SU-DHL-6 (cell line): ENCODE results near the gene DAAM1.

ENCODE experiments used
- H2AFZ ChIP-seq: fragments of 200-600 bp; sonication (generic); 2 replicates; pipeline ENCODE4 v1.6.1; 2014; ENCODE audit warnings: low read depth, mild to moderate bottlenecking, moderate library complexity, mixed read lengths, antibody characterized with exemption, low read length; ENCODE audit not compliant: severe bottlenecking
- H3F3A ChIP-seq: fragments of 200-600 bp; shearing (Covaris generic); 2 replicates; pipeline ENCODE4 v1.6.0; 2016; ENCODE audit warnings: antibody characterized with exemption, mild to moderate bottlenecking; ENCODE audit not compliant: insufficient read depth
- H3K27ac ChIP-seq: fragments of 200-600 bp; sonication (generic); 2 replicates; pipeline ENCODE4 v1.5.1; 2016; ENCODE audit warnings: low read depth, mild to moderate bottlenecking, low read length, moderate library complexity, mixed read lengths
- H3K27me3 ChIP-seq: fragments of 200-600 bp; sonication (generic), shearing (Covaris generic); 2 replicates; pipeline ENCODE4 v1.6.0; 2014; ENCODE audit warnings: mild to moderate bottlenecking, low read length
- H3K36me3 ChIP-seq: fragments of 200-600 bp; sonication (generic); 2 replicates; pipeline ENCODE4 v1.6.1; 2014; ENCODE audit warnings: mild to moderate bottlenecking, low read length, mixed read lengths
- H3K4me2 ChIP-seq: fragments of 300-600, 200-600 bp; shearing (Covaris generic), sonication (generic); 2 replicates; pipeline ENCODE4 v1.6.0; 2014; ENCODE audit warnings: low read length, low read depth, mild to moderate bottlenecking; ENCODE audit not compliant: poor library complexity, severe bottlenecking
- H3K4me3 ChIP-seq: fragments of 200-600 bp; sonication (generic); 2 replicates; pipeline ENCODE4 v1.5.1; 2014; ENCODE audit warnings: antibody characterized with exemption, low read length, mild to moderate bottlenecking, mixed read lengths; ENCODE audit not compliant: insufficient read depth, poor library complexity, severe bottlenecking
- H3K79me2 ChIP-seq: fragments of 200-600 bp; sonication (generic); 2 replicates; pipeline ENCODE4 v1.6.1; 2014; ENCODE audit warnings: mild to moderate bottlenecking, low read length, moderate library complexity; ENCODE audit not compliant: insufficient read depth
- H3K9ac ChIP-seq: fragments of 200-600 bp; sonication (generic); 2 replicates; pipeline ENCODE4 v1.7.0; 2014; ENCODE audit warnings: mild to moderate bottlenecking, low read length
- H3K9me2 ChIP-seq: fragments of 200-600 bp; sonication (generic); replicated peaks from 2 replicates; pipeline ENCODE4 v1.6.1; 2014; ENCODE audit warnings: low read length; ENCODE audit not compliant: insufficient read depth
- H3K9me3 ChIP-seq: fragments of 200-600 bp; sonication (generic); 2 replicates; pipeline ENCODE4 v1.6.1; 2014; ENCODE audit warnings: low read length, mixed read lengths; ENCODE audit not compliant: insufficient read depth
- H4K20me1 ChIP-seq: fragments of 200-600 bp; sonication (generic); 2 replicates; pipeline ENCODE4 v1.6.1; 2014; ENCODE audit warnings: low read depth, mild to moderate bottlenecking, antibody characterized with exemption, low read length, moderate library complexity, mixed read lengths
- CTCF ChIP-seq: fragments of 200-600 bp; sonication (generic); IDR thresholded peaks from one replicate; pipeline ENCODE4 v1.5.1; 2017; ENCODE audit warnings: antibody characterized with exemption, mild to moderate bottlenecking, low read length, moderate library complexity; ENCODE audit not compliant: insufficient read depth, poor library complexity, severe bottlenecking
- EZH2phosphoT487 ChIP-seq: fragments of 200-600 bp; sonication (generic), shearing (Covaris generic); conservative IDR thresholded peaks from 2 replicates; pipeline ENCODE4 v1.6.1; 2018; ENCODE audit warnings: mild to moderate bottlenecking, antibody characterized with exemption, low read length, moderate library complexity, mixed read lengths

The DAAM1 gene

GRCh38 chr14:59254146-59254910 is 65.9 kb downstream of the DAAM1 start:
- no peak overlapping the region for H3K9ac ChIP-seq

GRCh38 chr14:59254911-59255545 is 66.6 kb downstream of the DAAM1 start:
- Histone ChIP-seq H3K9me2 (no peaks in the 10 kb centered on the region), H3F3A (no peaks in the 10 kb centered on the region), H3K4me3 (no peak overlapping the region), H3K79me2 (peaks cover 87% of the 10 kb centered on the region), H3K36me3 (no peaks in the 10 kb centered on the region), H3K27ac (no peak overlapping the region), H3K9ac (no peak overlapping the region), H3K27me3 (no peaks in the 10 kb centered on the region), H2AFZ (no peak overlapping the region), H4K20me1 (0 out of 2 replicates have a peak, but pooled peaks cover 7% of the 10 kb centered on the region), H3K4me2 (no peak overlapping the region), H3K9me3 (no peaks in the 10 kb centered on the region)
- no peak for TF ChIP-seq EZH2phosphoT487
- TF ChIP-seq CTCF = no peak

More at GRCh38 chr14:59254146-59254910, 65.9 kb downstream of the DAAM1 start:
- Histone ChIP-seq H3K27me3 (no peaks in the 10 kb centered on the region), H3K27ac (no peak overlapping the region), H3K9me3 (no peaks in the 10 kb centered on the region), H3K79me2 (peaks cover 92% of the 10 kb centered on the region), H3K9me2 (no peaks in the 10 kb centered on the region), H3F3A (no peaks in the 10 kb centered on the region), H3K36me3 (no peaks in the 10 kb centered on the region), H3K4me3 (no peak overlapping the region), H4K20me1 (0 out of 2 replicates have a peak, but pooled peaks cover 7% of the 10 kb centered on the region), H2AFZ (no peak overlapping the region), H3K4me2 (no peak overlapping the region)
- TF ChIP-seq CTCF = no peak
- no peak for TF ChIP-seq EZH2phosphoT487

GRCh38 chr14:59256331-59256730 is 67.9 kb downstream of the DAAM1 start:
- Histone ChIP-seq H3K36me3 (no peaks in the 10 kb centered on the region), H3K4me2 (no peak overlapping the region), H3K9me3 (no peaks in the 10 kb centered on the region), H3F3A (no peaks in the 10 kb centered on the region), H3K4me3 (no peak overlapping the region), H2AFZ (no peak overlapping the region), H3K79me2 (peaks cover 82% of the 10 kb centered on the region), H3K27ac (no peak overlapping the region), H3K27me3 (no peaks in the 10 kb centered on the region), H3K9me2 (no peaks in the 10 kb centered on the region), H4K20me1 (no peaks in the 10 kb centered on the region), H3K9ac (no peak overlapping the region)
- TF ChIP-seq CTCF (no peak), EZH2phosphoT487 (no peak)
